ENCODE measurements around the gene RASA1. TPM values are rescaled to one million over a fixed set of nuclear protein-coding genes. Genes with fewer than 3 reads are reported as not detected.

Gene RASA1
- polyA plus RNA-seq, 1 experiment, result 19.8 TPM

DNA sequence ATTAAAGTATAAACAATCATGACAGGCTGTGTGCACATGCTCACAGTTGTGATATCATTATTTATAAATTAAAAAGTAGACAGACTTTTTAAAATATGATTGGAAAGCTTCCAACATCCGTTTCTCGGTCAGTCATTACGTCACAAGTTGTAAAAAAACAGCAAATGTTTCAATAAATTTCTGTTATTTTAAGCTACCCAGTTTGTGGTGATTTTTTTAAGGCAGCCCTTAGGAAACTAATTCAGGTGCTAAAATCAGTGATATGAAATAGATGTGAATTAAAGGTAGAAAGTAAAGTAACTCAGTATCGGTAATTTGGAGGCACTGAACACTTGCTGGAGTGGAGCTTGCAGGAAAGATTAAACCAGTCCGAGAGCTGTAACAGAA, 143.9 kb downstream of the RASA1 start:
- no peak for TF ChIP-seq CTCF (IDR thresholded peaks at IDR 0.05; ENCODE audit: insufficient read depth, low read depth, low read length)
- Histone ChIP-seq H3K36me3 (ENCODE audit: control insufficient read depth, insufficient read depth, low read length) (peaks cover 4% of the 10 kb centered on the region; the same call in 1 of the 2 replicates), H3K27me3 (ENCODE audit: control insufficient read depth, insufficient read depth, low read length) (no peaks in the 10 kb centered on the region), H3K4me3 (ENCODE audit: low read depth, low read length) (peak overlapping the region; percentile 93)
- CTCF ChIA-PET, result interaction anchor here (1.0 kb wide), 1 partner anchor 342 kb away, joined by 3 read pairs; no protein-coding TSS in a partner anchor
- no peak for DNase-seq (ENCODE audit: low read depth)
- POLR2A ChIA-PET, result no interaction called here

DNA sequence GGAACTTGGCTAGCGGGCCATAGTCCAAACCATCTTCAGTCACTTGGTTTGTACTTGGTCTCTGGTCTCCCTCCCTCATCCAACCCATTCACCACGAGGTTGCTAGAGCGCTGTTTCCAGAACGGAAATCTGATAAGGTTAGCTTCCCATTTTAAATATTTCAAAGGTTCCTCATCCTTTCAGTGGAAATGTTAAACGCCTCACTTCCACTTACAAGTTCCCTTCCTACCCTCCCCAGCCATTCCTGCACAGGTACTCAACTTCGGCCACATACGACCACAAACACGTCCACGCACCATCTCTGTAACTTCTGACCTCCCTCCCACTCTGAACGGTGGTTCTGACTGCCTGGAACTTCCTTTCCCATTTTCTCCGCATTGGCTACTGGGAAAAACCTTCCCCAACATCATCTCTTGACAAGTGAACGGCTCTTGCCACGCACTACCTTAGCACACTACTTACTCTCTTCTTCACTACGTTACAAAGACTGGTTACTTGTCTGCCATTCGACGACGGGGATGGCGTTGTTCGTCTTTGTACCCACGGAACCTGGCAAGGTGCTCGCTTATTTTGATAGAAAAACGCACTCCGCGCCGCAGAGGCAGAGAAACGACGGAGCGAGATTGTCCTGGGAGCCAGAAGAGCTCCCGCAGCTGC, 144.4 kb downstream of the RASA1 start:
- POLR2A ChIA-PET, result interaction anchor here (0.6 kb wide), 1 partner anchor 353 kb away, joined by 3 read pairs; no protein-coding TSS in a partner anchor
- no peak for TF ChIP-seq CTCF (IDR thresholded peaks at IDR 0.05; ENCODE audit: insufficient read depth, low read depth, low read length)
- CTCF ChIA-PET, result interaction anchor here (1.0 kb wide), 1 partner anchor 342 kb away, joined by 3 read pairs; no protein-coding TSS in a partner anchor
- H3K4me3 ChIP-seq (ENCODE audit: low read depth, low read length), result peak overlapping the region; percentile 93
- H3K27me3 ChIP-seq (ENCODE audit: control insufficient read depth, insufficient read depth, low read length), result no peaks in the 10 kb centered on the region
- peaks cover 1% of the 10 kb centered on the region; the same call in 1 of the 2 replicates for H3K36me3 ChIP-seq (ENCODE audit: control insufficient read depth, insufficient read depth, low read length)
- no peak for DNase-seq (ENCODE audit: low read depth)

DNA sequence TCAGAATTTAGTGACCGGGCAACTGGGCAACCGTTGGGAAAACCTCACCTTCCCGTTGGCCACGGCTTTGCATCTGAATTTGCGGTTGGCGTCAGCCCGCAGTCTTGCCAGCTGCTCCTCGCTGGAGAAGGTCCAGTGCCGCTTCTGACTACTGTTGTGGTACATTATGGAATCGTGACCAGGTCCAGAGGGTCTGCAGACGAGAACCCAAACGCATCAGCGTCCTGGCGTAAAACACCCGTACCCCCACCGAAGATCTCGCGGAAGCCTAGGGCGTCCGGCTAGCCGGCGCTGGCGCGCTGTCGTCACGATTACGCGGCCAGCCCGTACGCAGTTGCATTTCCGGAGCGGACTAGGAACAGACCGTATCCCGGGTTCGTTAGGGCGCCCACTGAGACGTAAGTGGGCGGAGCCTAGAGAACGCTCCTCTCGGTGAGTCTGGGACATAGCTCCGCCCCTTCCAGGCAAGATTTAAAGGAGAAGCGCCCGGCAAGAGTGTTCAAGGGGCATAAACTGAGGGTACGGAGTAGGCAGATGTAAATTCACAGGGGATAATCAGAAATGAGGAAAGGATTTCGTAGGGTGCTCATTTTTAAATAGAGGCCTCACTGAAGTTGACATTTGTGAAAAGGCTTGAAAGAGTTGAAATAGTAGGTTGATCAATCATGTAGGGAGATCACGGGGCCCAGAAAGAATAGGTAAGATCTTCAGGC, 145.1 kb downstream of the RASA1 start, which contains the start of gene CCNH:
TSS of gene CCNH (minus strand) at position 301 of the 713 bp plus-strand sequence. CDS start at position 165, 136 bp downstream.
- peak; percentile 87 for DNase-seq (ENCODE audit: low read depth)
- POLR2A ChIA-PET, result interaction anchor here (0.5 to 0.6 kb wide), 3 partner anchors 70 to 352 kb away, joined by 3 read pairs; no protein-coding TSS in a partner anchor
- Histone ChIP-seq H3K27me3 (ENCODE audit: control insufficient read depth, insufficient read depth, low read length) (no peaks in the 10 kb centered on the region), H3K4me3 (ENCODE audit: low read depth, low read length) (peak within 1 kb of the TSS; percentile 93), H3K36me3 (ENCODE audit: control insufficient read depth, insufficient read depth, low read length) (no peaks in the 10 kb centered on the region)
- no peak for TF ChIP-seq CTCF (IDR thresholded peaks at IDR 0.05; ENCODE audit: insufficient read depth, low read depth, low read length)
- CTCF ChIA-PET, result interaction anchor here (1.0 kb wide), 1 partner anchor 343 kb away, joined by 3 read pairs; no protein-coding TSS in a partner anchor

DNA sequence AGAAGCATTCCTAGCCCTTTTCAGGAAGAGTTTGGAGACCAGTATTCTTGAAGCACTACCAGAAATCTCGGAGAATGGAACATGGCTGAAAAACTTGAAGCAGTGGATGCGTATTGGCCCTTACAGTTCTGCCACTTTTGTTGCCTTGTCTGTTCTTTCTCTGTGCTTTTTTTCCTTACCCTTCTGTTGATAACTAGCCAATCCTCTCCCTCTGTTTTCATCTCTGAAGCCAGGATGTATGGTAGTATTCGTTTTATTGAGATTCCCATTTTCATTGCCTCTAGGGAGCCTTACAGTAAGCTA, 145.6 kb downstream of the RASA1 start:
- no peak for DNase-seq (ENCODE audit: low read depth)
- POLR2A ChIA-PET, result interaction anchor here (0.5 to 0.6 kb wide), 2 partner anchors 70 to 85 kb away, joined by 3 read pairs; no protein-coding TSS in a partner anchor
- Histone ChIP-seq H3K4me3 (ENCODE audit: low read depth, low read length) (peak overlapping the region; percentile 93), H3K27me3 (ENCODE audit: control insufficient read depth, insufficient read depth, low read length) (no peaks in the 10 kb centered on the region), H3K36me3 (ENCODE audit: control insufficient read depth, insufficient read depth, low read length) (no peaks in the 10 kb centered on the region)
- TF ChIP-seq CTCF (IDR thresholded peaks at IDR 0.05; ENCODE audit: insufficient read depth, low read depth, low read length), result no peak
- CTCF ChIA-PET, result no interaction called here

- CTCF ChIA-PET, result no interaction called here
Observed at GRCh38 chr5:87418506-87418905, 150.8 kb downstream of the RASA1 start.

More at GRCh38 chr5:87418506-87418905, 150.8 kb downstream of the RASA1 start:
- no peak for TF ChIP-seq CTCF (IDR thresholded peaks at IDR 0.05; ENCODE audit: insufficient read depth, low read depth, low read length)
- H3K4me3 ChIP-seq (ENCODE audit: low read depth, low read length), result no peak overlapping the region
- DNase-seq (ENCODE audit: low read depth), result no peak
- no peaks in the 10 kb centered on the region for H3K27me3 ChIP-seq (ENCODE audit: control insufficient read depth, insufficient read depth, low read length)
- POLR2A ChIA-PET, result no interaction called here
- no peaks in the 10 kb centered on the region for H3K36me3 ChIP-seq (ENCODE audit: control insufficient read depth, insufficient read depth, low read length)
